Thoracic aorta (tissue), 2 donors: ENCODE data around the gene SLX4. TPM values are rescaled to one million over a fixed set of nuclear protein-coding genes. Genes with fewer than 3 reads are reported as not detected.

Experiments
- ATAC-seq: fragments of 150-250 bp; one replicate; pipeline ENCODE4 v1.8.0; 2017; ENCODE audit warnings: low read depth; ENCODE audit not compliant: insufficient number of reproducible peaks, low FRiP score
- DNase-seq: peaks from one replicate; pipeline ENCODE4 v3.0.0-alpha.2; 2020; ENCODE audit warnings: low spot score
- H3K27ac ChIP-seq, 2 donors: fragments of 200-600 bp; sonication (generic); 1 replicate in 1 of 2; 2 replicates in 1 of 2; pipeline ENCODE4 v1.5.1; 2016; ENCODE audit warnings: mild to moderate bottlenecking in 2 of 2, moderate library complexity in 2 of 2
- H3K27me3 ChIP-seq: fragments of 200-600 bp; sonication (generic); replicated peaks from 2 replicates; pipeline ENCODE4 v1.6.0; 2016; ENCODE audit warnings: mild to moderate bottlenecking; ENCODE audit not compliant: insufficient read depth
- H3K36me3 ChIP-seq: fragments of 200-600 bp; sonication (generic); one replicate; pipeline ENCODE4 v1.5.1; 2016
- H3K4me1 ChIP-seq, 2 donors: fragments of 200-600 bp; sonication (generic); 1 replicate in 1 of 2; 2 replicates in 1 of 2; pipeline versions ENCODE4 v1.5.1 to v1.6.0; 2016; ENCODE audit warnings: low read depth in 2 of 2, mild to moderate bottlenecking in 1 of 2; ENCODE audit not compliant: control insufficient read depth in 1 of 2
- H3K4me3 ChIP-seq: fragments of 200-600 bp; sonication (generic); 2 replicates; pipeline ENCODE4 v1.5.1; 2016; ENCODE audit warnings: mild to moderate bottlenecking
- H3K9me3 ChIP-seq: fragments of 200-600 bp; sonication (generic); 2 replicates; pipeline ENCODE4 v1.5.1; 2016
- total RNA-seq, 2 donors: library from RNA; depleted of rRNA; stranded (reverse); fragments of >200 nt; gene quantifications; one replicate each; pipeline versions ENCODE4 v1.1.0 to v1.2.3, GENCODE V29; 2016
- TF ChIP-seq, protein P1 (sequence below): fragments of 200-600 bp; sonication (generic); IDR thresholded peaks from one replicate; pipeline ENCODE4 v1.5.1; 2019; ENCODE audit warnings: antibody characterized with exemption

Gene SLX4
- total RNA-seq, 2 donors from 2014 or later: 6.9 to 7.8 TPM

GRCh38 chr16:3578610-3579551, 32.5 kb downstream of the SLX4 start:
- Histone ChIP-seq H3K4me1 (no peaks in the 10 kb centered on the region), H3K36me3 (no peaks in the 10 kb centered on the region), H3K9me3 (no peaks in the 10 kb centered on the region), H3K27me3 (no peaks in the 10 kb centered on the region), H3K27ac (no peak overlapping the region), H3K4me3 (no peak overlapping the region)
- TF ChIP-seq, protein P1, sequence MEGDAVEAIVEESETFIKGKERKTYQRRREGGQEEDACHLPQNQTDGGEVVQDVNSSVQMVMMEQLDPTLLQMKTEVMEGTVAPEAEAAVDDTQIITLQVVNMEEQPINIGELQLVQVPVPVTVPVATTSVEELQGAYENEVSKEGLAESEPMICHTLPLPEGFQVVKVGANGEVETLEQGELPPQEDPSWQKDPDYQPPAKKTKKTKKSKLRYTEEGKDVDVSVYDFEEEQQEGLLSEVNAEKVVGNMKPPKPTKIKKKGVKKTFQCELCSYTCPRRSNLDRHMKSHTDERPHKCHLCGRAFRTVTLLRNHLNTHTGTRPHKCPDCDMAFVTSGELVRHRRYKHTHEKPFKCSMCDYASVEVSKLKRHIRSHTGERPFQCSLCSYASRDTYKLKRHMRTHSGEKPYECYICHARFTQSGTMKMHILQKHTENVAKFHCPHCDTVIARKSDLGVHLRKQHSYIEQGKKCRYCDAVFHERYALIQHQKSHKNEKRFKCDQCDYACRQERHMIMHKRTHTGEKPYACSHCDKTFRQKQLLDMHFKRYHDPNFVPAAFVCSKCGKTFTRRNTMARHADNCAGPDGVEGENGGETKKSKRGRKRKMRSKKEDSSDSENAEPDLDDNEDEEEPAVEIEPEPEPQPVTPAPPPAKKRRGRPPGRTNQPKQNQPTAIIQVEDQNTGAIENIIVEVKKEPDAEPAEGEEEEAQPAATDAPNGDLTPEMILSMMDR: no peak
- DNase-seq: no peak
- no peak for ATAC-seq

GRCh38 chr16:3578121-3578520, 33.3 kb downstream of the SLX4 start:
- Histone ChIP-seq H3K36me3 (no peaks in the 10 kb centered on the region), H3K9me3 (no peaks in the 10 kb centered on the region), H3K4me1 (no peaks in the 10 kb centered on the region), H3K27me3 (no peaks in the 10 kb centered on the region), H3K4me3 (no peak overlapping the region), H3K27ac (no peak overlapping the region)
- ATAC-seq (no peak), DNase-seq (no peak)
- TF ChIP-seq, protein P1: no peak

DNA sequence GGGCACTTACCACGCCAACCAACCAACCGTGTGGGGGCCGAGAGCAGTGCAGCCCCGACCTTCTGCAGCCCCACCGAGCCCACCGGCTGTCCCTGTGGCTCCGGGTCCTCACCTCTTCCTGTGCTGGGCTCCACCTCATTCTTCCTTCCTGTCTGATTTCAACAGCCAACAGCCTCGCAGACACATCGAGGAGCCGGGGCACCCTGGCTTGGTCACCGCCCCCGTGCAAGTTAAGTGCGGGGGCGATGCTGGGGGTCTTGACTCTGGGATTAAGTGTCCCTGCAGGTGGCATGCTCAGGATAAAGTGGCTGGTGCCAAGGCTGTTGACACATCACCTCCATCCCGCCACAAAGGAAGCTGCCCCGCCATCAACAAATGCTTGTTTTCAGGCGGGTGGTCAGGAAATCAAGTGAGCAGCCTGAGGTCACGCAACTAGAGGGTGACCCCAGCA, 34.1 kb downstream of the SLX4 start, which contains the start of gene NLRC3:
Gene NLRC3 (minus strand): TSS at position 102 of the 451 bp plus-strand sequence. CDS start 12,367 bp downstream, outside the sequence.
- Histone ChIP-seq H3K4me3 (peak within 1 kb of the TSS; percentile 18), H3K36me3 (no peaks in the 10 kb centered on the region), H3K27ac (no peak within 1 kb of the TSS), H3K27me3 (no peaks in the 10 kb centered on the region), H3K4me1 (no peaks in the 10 kb centered on the region), H3K9me3 (no peaks in the 10 kb centered on the region)
- TF ChIP-seq, protein P1: no peak
- ATAC-seq (no peak), DNase-seq (no peak)

DNA sequence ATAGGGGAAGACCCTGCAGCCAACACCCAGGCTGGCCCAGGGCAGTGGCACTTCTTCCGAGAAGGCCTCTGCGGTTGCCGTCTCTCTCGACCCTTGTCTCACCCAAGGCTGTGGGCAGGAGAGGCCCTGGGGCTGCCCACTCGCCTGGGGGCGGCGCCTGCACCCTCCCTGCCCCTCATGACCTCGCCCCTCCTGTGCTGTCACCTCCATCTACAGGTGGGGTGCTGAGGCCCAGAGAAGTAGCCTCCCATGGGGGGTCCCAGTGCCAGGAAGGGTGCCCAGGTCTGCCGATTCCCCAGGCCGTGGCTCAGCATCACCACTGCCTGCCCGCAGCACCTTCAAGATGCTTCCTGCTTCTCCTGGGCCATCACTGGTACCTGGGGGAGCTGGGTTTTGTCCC, 35.2 kb downstream of the SLX4 start:
- H3K27me3 ChIP-seq: no peaks in the 10 kb centered on the region
- no peak overlapping the region for H3K27ac ChIP-seq
- no peaks in the 10 kb centered on the region for H3K4me1 ChIP-seq
- TF ChIP-seq, protein P1: no peak
- H3K36me3 ChIP-seq: no peaks in the 10 kb centered on the region
- ATAC-seq: no peak
- H3K4me3 ChIP-seq: peak overlapping the region; percentile 18
- DNase-seq: no peak
- no peaks in the 10 kb centered on the region for H3K9me3 ChIP-seq

DNA sequence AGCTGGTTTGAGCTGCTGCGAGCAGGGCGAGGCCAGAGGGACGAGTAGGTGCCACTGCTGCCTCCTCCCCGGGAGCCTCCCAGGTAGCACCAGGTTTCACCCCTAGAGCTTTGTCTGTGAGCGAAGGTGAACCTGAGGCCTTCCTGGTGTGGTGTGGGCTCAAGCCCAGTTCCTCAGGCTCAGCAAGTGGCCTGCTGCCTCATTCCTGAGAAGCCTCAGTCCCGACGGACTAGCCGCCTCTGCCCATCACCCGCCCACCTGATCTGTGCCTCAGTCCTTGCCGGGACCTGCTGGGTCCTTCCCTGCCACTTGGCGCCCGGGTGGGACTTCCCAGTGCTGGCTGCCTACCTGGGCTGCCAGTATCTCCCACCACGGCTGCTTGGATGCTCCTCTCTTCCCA, 35.9 kb downstream of the SLX4 start:
- ATAC-seq: no peak
- no peak for DNase-seq
- Histone ChIP-seq H3K27ac (no peak overlapping the region), H3K36me3 (no peaks in the 10 kb centered on the region), H3K9me3 (peaks cover 4% of the 10 kb centered on the region), H3K27me3 (no peaks in the 10 kb centered on the region), H3K4me1 (no peaks in the 10 kb centered on the region), H3K4me3 (no peak overlapping the region)
- TF ChIP-seq, protein P1: no peak
